ENCODE data around the gene RPL29. TPM values are rescaled to one million over a fixed set of nuclear protein-coding genes. Genes with fewer than 3 reads are reported as not detected.

The RPL29 gene
- total RNA-seq, 2 experiments from 2014 or later: 1,843 to 1,901 TPM

GRCh38 chr3:51966486-51966885 is 29.2 kb downstream of the RPL29 start:
- no peak for TF ChIP-seq CTCF (IDR thresholded peaks at IDR 0.05)
- Histone ChIP-seq H3K27me3 (ENCODE audit: control insufficient read depth in 1 of 2, insufficient read depth in 2 of 2, low read length in 2 of 2) (peaks cover 0 to 2% of the 10 kb centered on the region in 2 experiments), H3K36me3 (ENCODE audit: insufficient read depth, low read length) (no peaks in the 10 kb centered on the region), H3K27ac (ENCODE audit: low read depth in 1 of 2, low read length in 2 of 2) (no peak overlapping the region), H3K4me1 (ENCODE audit: insufficient read depth, low read length) (peaks cover 26% of the 10 kb centered on the region), H3K9me3 (ENCODE audit: control insufficient read depth in 1 of 2, insufficient read depth in 1 of 2, low read length in 2 of 2) (no peaks in the 10 kb centered on the region), H3K4me3 (ENCODE audit: low read length) (peak overlapping the region; percentile 65)
- Mint-ChIP-seq H3K27ac (peak overlapping the region; percentile 62), H3K27me3 (no peaks in the 10 kb centered on the region), H3K4me3 (peak overlapping the region; percentile 87), H3K4me1 (ENCODE audit: low read depth) (peaks cover 40% of the 10 kb centered on the region), H3K9me3 (no peaks in the 10 kb centered on the region), H3K36me3 (ENCODE audit: low read depth) (no peaks in the 10 kb centered on the region)
- no peak for ATAC-seq (ENCODE audit: poor library complexity)
- DNase-seq: no peak
- CTCF ChIA-PET: interaction anchor here (1.0 kb wide), 1 partner anchor 16 kb away, joined by 3 read pairs; no protein-coding TSS in a partner anchor
- POLR2A ChIA-PET: interaction anchor here (1.6 to 4.2 kb wide), 3 partner anchors 16 to 188 kb away, joined by 5 to 24 read pairs (median 13); partner anchors contain the start of genes ACY1, PARP3, POC1A and RRP9
- intact Hi-C loops (cut with DNase I, micrococcal nuclease): no loop called here

- Mint-ChIP-seq H3K27me3 (no peaks in the 10 kb centered on the region), H3K4me3 (peak overlapping the region; percentile 87), H3K9me3 (no peaks in the 10 kb centered on the region), H3K4me1 (ENCODE audit: low read depth) (peaks cover 36% of the 10 kb centered on the region), H3K36me3 (ENCODE audit: low read depth) (no peaks in the 10 kb centered on the region), H3K27ac (peak overlapping the region; percentile 62)
- no peak overlapping the region for H3K4me3 ChIP-seq (ENCODE audit: low read length)
- peaks cover 26% of the 10 kb centered on the region for H3K4me1 ChIP-seq (ENCODE audit: insufficient read depth, low read length)
- no peaks in the 10 kb centered on the region for H3K9me3 ChIP-seq (ENCODE audit: control insufficient read depth in 1 of 2, insufficient read depth in 1 of 2, low read length in 2 of 2)
- peaks cover 0 to 2% of the 10 kb centered on the region in 2 experiments for H3K27me3 ChIP-seq (ENCODE audit: control insufficient read depth in 1 of 2, insufficient read depth in 2 of 2, low read length in 2 of 2)
- no peak overlapping the region for H3K27ac ChIP-seq (ENCODE audit: low read depth in 1 of 2, low read length in 2 of 2)
- ChIA-PET CTCF (interaction anchor here (1.0 kb wide), 1 partner anchor 17 kb away, joined by 3 read pairs; no protein-coding TSS in a partner anchor), POLR2A (interaction anchor here (0.7 to 4.2 kb wide), 4 partner anchors 8 to 189 kb away, joined by 3 to 24 read pairs (median 9); partner anchors contain the start of genes ABHD14B, ACY1, PARP3 and POC1A)
- intact Hi-C loops (cut with DNase I, micrococcal nuclease): no loop called here
- TF ChIP-seq CTCF (IDR thresholded peaks at IDR 0.05): no peak
- DNase-seq (no peak), ATAC-seq (ENCODE audit: poor library complexity) (no peak)
- H3K36me3 ChIP-seq (ENCODE audit: insufficient read depth, low read length): no peaks in the 10 kb centered on the region
Observed at GRCh38 chr3:51966016-51966415, 29.7 kb downstream of the RPL29 start.

GRCh38 chr3:51964521-51964920 is 31.2 kb downstream of the RPL29 start:
- Histone ChIP-seq H3K4me3 (ENCODE audit: low read length) (no peak overlapping the region), H3K27me3 (ENCODE audit: control insufficient read depth in 1 of 2, insufficient read depth in 2 of 2, low read length in 2 of 2) (peaks cover 0 to 2% of the 10 kb centered on the region in 2 experiments), H3K36me3 (ENCODE audit: insufficient read depth, low read length) (no peaks in the 10 kb centered on the region), H3K27ac (ENCODE audit: low read depth in 1 of 2, low read length in 2 of 2) (no peak overlapping the region), H3K4me1 (ENCODE audit: insufficient read depth, low read length) (peaks cover 26% of the 10 kb centered on the region), H3K9me3 (ENCODE audit: control insufficient read depth in 1 of 2, insufficient read depth in 1 of 2, low read length in 2 of 2) (no peaks in the 10 kb centered on the region)
- intact Hi-C loops (cut with DNase I, micrococcal nuclease): no loop called here
- H3K9me3 Mint-ChIP-seq: no peaks in the 10 kb centered on the region
- H3K4me1 Mint-ChIP-seq (ENCODE audit: low read depth): peaks cover 27% of the 10 kb centered on the region
- no peak overlapping the region for H3K27ac Mint-ChIP-seq
- H3K36me3 Mint-ChIP-seq (ENCODE audit: low read depth): no peaks in the 10 kb centered on the region
- TF ChIP-seq CTCF (IDR thresholded peaks at IDR 0.05): no peak
- DNase-seq (no peak), ATAC-seq (ENCODE audit: poor library complexity) (no peak)
- H3K27me3 Mint-ChIP-seq: no peaks in the 10 kb centered on the region
- POLR2A ChIA-PET: interaction anchor here (1.5 kb wide), 1 partner anchor 9 kb away, joined by 4 read pairs; the partner anchor contains the start of gene ABHD14B
- H3K4me3 Mint-ChIP-seq: no peak overlapping the region
- CTCF ChIA-PET: interaction anchor here (4.4 kb wide), 1 partner anchor 10 kb away, joined by 14 read pairs; the partner anchor contains the start of genes ABHD14A and ABHD14B

All from CD4-positive, alpha-beta T cell (primary cell).